Measurements from ENCODE around the gene LLGL1.

GRCh38 chr17:18257982-18258355 lies 32.5 kb downstream of the LLGL1 start:
- TF ChIP-seq BCL3 (IDR thresholded peaks at IDR 0.05) (no peak), CTCF (IDR thresholded peaks at IDR 0.05) (no peak), RCOR1 (IDR thresholded peaks at IDR 0.05; ENCODE audit: low read depth, low read length) (no peak), MAZ (IDR thresholded peaks at IDR 0.05; ENCODE audit: borderline replicate concordance, low read depth, low read length) (0 out of 2 replicates have a peak, but pooled peaks have one; percentile 51), HOXB13 (CRISPR knock-in tag; IDR thresholded peaks at IDR 0.05; ENCODE audit: low read depth) (no peak), RNF2 (IDR thresholded peaks at IDR 0.05; ENCODE audit: borderline replicate concordance, low read depth) (no peak), ESRRA (IDR thresholded peaks at IDR 0.05; ENCODE audit: borderline replicate concordance, low read length) (no peak), POLR2A (IDR thresholded peaks at IDR 0.05; ENCODE audit: low read length) (no peak; the same call in none of the 2 replicates), PHF8 (IDR thresholded peaks at IDR 0.05; ENCODE audit: borderline replicate concordance, low read depth) (no peak), KDM1A (IDR thresholded peaks at IDR 0.05; ENCODE audit: low read depth) (no peak), CEBPB (IDR thresholded peaks at IDR 0.05) (no peak), EHMT2 (IDR thresholded peaks at IDR 0.05; ENCODE audit: low read depth) (no peak)

Measured in A549 (cell line).